ENCODE data around the gene PDE6H.

Gene PDE6H

DNA sequence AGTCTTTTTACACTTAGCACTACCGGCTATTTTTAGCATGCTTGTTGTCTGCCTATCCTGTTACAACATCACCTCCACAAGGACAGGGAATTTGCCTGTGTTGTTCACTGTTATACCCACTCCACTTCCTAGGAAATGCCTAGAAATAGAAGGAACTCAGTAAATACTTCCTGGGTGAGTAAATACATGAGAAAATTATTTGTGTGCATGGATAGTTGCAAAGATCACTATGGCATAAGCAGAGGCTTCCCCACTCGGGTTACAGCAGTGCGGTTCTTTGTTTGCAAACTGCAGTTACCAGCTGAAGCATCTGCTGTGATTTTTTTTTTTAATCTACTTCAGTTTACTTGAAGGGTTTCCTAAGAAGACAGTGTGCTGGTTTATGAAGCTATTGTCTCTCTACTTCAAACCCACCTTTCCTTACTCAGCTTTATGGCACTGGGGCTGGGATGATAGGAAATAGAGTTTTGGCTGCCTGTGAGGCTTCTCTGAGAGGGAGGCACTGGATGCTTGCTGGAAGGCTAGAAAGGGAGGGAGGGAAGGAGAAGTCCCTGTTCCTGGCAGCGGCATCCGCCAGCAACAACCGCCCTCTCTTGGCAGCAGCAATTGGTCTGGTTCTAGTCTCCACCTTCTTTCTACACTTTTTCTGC lies 29.0 kb downstream of the PDE6H start:
- no peak for DNase-seq (ENCODE audit: low read depth)

DNA sequence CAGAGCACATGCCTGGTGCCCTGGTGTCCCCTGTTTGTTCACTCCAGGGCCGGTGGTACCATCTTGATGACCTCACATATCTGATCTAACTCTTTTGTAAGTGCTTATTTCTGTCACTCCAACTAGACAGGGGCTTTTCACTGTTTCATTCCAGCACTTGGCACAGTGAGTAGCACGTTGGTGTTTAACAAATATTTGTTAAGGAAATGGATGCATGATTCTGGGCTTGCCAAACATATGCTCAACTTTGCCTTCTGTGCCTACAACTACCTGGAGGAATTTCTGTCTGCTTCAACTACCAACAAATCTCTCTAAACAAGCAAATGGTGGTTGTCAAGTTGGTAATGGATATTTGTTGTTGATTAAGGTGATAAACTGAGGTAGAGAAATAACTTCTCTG lies 31.6 kb downstream of the PDE6H start:
- no peak for DNase-seq (ENCODE audit: low read depth)

DNA sequence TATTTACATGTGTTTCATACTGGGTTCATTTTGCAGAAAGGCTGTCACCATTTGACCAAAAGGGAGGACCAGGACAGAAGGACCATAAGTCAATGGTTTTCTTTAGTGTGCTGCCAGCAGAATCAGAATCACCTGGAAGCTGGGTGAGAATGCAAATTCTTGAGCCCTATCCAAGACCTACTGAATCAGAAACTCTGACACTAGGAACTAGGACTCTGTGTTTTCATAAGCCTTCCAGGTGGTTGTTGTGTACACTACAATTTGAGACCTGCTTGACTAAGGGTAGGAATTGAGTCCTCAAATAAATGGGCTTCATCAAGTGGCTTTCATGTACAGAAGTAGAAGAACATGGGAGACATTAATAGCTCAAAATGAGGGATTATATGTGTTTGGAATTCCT lies 32.2 kb downstream of the PDE6H start:
- DNase-seq (ENCODE audit: low read depth): no peak

DNA sequence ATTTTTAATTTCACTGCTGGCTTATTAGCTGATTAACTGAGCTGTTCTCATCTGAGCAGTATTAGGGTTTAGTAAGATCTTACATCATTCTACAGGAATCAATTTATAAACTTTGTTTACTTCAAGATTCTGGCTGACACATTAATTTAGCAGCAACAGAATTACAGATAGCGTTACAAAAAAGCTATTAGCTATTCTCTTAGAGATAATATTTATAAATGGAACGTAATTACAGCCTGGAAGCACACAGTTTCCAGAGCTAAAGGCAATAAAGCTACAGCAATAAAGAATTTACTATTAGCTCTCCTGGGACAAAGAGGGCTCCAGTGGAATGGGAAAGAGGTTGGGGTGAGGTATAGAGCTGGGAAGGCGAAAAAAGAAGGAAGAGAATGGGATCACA lies 34.7 kb downstream of the PDE6H start:
- no peak for DNase-seq (ENCODE audit: low read depth)

DNA sequence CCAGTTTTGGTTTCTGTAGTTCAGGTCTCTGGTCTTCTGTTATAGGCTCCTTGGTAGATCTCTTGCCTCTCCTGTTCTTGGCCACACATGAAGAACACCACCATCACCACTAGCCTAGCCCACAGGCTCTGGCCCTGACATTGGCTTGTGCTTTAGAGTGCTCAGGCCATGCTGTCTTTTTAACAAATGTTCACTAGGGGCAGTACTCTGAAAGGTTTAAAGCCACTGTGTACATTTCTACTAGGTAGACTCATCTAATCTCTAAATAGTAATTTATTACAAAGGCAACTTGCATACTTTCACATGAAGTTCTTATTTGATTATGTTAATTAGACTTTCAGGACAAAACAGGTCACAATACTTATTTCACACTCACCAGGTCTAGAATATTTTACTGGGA lies 38.3 kb downstream of the PDE6H start:
- DNase-seq (ENCODE audit: low read depth): no peak

DNA sequence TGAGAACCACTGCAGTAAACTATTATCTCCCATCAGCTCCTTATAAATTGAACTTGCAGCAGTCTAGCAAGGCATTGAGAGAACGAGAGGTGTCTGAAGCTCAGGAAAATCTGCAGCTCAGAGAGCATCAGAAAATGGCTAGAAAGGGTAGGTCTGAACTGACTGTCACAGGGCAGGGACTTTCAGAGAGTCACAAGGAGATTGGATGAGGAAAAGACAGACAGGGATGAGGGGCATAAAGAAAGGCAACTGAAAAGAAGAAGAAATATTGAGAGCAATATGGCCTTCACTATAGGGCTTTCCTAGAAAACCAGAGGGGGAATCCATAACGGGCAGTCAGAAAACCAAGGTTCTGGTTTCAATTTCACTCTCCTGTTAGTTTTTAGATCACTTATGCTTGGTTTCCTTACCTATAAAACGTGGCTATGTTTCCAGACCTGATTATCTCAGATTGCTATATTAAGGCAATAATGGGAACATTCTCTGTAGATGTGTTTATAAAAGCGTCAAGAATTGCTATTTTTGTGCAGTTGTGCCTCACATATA lies 40.9 kb downstream of the PDE6H start:
- no peak for DNase-seq (ENCODE audit: low read depth)

DNA sequence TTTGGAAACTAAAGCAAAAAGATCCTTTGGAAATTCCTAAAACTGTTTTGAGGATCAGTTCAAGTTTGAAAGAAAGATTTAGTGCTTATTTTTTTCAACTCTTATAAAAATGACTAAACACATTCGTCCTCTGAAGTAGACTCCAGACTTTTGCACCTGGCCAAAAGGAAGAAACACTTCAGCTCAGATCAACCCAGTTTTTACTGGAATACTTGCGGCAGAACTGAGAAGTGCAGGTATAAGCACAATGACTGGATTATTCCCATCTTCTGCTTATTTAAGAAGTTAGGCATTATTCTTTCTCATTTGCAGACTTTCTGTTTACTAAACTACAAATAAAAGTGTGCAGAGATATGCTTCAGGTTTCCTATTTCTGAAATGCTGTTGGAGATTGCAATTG lies 41.9 kb downstream of the PDE6H start:
- no peak for DNase-seq (ENCODE audit: low read depth)

DNA sequence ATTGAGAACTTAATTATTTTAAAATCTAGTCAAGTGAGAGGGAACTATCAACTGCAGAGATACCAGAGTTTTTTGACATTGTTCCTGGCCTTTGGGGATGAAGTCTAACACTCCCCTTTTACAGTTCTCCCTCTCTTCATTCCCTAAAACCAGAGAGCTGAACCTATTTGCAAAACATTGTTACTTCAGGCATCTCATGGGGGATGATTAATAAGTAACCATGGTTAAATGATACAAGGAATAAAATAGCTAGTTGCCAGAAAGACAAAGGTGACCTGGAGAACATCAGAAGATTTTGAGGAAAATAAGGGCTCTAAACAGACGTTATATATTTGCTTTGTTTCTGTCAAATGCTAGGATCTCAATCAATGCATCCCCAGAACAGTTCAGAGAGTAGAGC lies 42.3 kb downstream of the PDE6H start:
- no peak for DNase-seq (ENCODE audit: low read depth)

DNA sequence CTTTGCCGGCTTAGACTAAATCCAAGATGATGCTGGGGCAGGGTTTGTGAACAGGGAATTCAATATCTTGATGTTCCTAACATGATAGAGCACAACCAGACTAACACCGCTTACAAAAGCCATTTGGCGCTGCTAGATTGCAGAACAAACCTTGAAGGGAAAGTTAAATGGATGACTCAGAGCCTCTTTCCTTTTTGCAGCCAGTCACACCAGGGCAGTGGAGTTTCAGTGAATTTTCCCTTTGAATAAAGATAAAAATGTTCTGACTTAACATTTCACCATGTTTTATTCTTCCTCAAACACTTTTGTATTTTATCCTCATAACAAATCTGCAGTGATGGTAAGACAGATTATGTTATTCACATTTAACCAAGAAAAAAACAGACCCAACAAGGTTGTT lies 47.3 kb downstream of the PDE6H start:
- no peak for DNase-seq (ENCODE audit: low read depth)
